Keratinocyte (primary cell): ENCODE measurements around the gene SPRY4. TPM values are rescaled to one million over a fixed set of nuclear protein-coding genes. Genes with fewer than 3 reads are reported as not detected.

Source experiments
- DNase-seq: peaks from one replicate; pipeline ENCODE4 v3.0.0-alpha.2; 2011; ENCODE audit warnings: low read depth, missing footprints, low spot score
- FAIRE-seq: peaks from 2 replicates; lab custom pipeline; 2011; peaks lifted over from hg19 to GRCh38; lab: Jason Lieb, UNC
- H2AFZ ChIP-seq: 2 replicates; pipeline ENCODE4 v1.6.0; 2012; ENCODE audit warnings: low read length, control low read depth, inconsistent platforms; ENCODE audit not compliant: control insufficient read depth
- H3K27ac ChIP-seq: 2 replicates; pipeline ENCODE4 v1.5.1; 2011; ENCODE audit warnings: low read length; ENCODE audit not compliant: control insufficient read depth, insufficient read depth
- H3K27me3 ChIP-seq: 3 replicates; pipeline ENCODE4 v1.6.0; 2011; ENCODE audit warnings: low read length; ENCODE audit not compliant: control insufficient read depth, insufficient read depth; ENCODE audit errors: extremely low read depth
- H3K36me3 ChIP-seq, 2 experiments: 2 replicates in 1 of 2; 3 replicates in 1 of 2; pipeline ENCODE4 v1.5.1; 2011; ENCODE audit warnings: low read length in 2 of 2, mild to moderate bottlenecking in 1 of 2; ENCODE audit not compliant: control insufficient read depth in 2 of 2, insufficient read depth in 2 of 2; ENCODE audit errors: extremely low read depth in 1 of 2
- H3K4me1 ChIP-seq: 3 replicates; pipeline ENCODE4 v1.5.1; 2011; ENCODE audit warnings: low read length; ENCODE audit not compliant: control insufficient read depth, insufficient read depth; ENCODE audit errors: extremely low read depth
- H3K4me2 ChIP-seq: 3 replicates; pipeline ENCODE4 v1.6.0; 2011; ENCODE audit warnings: low read depth, low read length; ENCODE audit not compliant: control insufficient read depth, insufficient read depth; ENCODE audit errors: extremely low read depth
- H3K4me3 ChIP-seq, 3 experiments: fragments of 200-600 bp in 1 of 3; sonication (generic) in 1 of 3; 2 replicates in 2 of 3; 3 replicates in 1 of 3; pipeline ENCODE4 v1.5.1; 2011 to 2016; ENCODE audit warnings: low read length in 3 of 3, mild to moderate bottlenecking in 3 of 3, control low read depth in 2 of 3, inconsistent platforms in 1 of 3, low read depth in 1 of 3, mixed read lengths in 1 of 3, mixed run types in 1 of 3, moderate library complexity in 1 of 3; ENCODE audit not compliant: control insufficient read depth in 2 of 3, insufficient read depth in 2 of 3; ENCODE audit errors: extremely low read depth in 1 of 3
- H3K79me2 ChIP-seq: 2 replicates; pipeline ENCODE4 v1.6.0; 2012; ENCODE audit warnings: low read length; ENCODE audit not compliant: control insufficient read depth, insufficient read depth
- H3K9ac ChIP-seq: 3 replicates; pipeline ENCODE4 v1.6.0; 2011; ENCODE audit warnings: low read length; ENCODE audit not compliant: control insufficient read depth, insufficient read depth; ENCODE audit errors: extremely low read depth
- H3K9me1 ChIP-seq: 3 replicates; pipeline ENCODE4 v1.6.0; 2011; ENCODE audit warnings: low read length; ENCODE audit not compliant: control insufficient read depth, insufficient read depth; ENCODE audit errors: extremely low read depth
- H3K9me3 ChIP-seq: 2 replicates; pipeline ENCODE4 v1.5.1; 2012; ENCODE audit warnings: low read depth, low read length; ENCODE audit not compliant: control insufficient read depth
- H4K20me1 ChIP-seq: 3 replicates; pipeline ENCODE4 v1.6.0; 2011; ENCODE audit warnings: low read length; ENCODE audit not compliant: control insufficient read depth, insufficient read depth; ENCODE audit errors: extremely low read depth
- EZH2 ChIP-seq: IDR thresholded peaks from one replicate; pipeline ENCODE4 v1.6.1; 2012; ENCODE audit warnings: inconsistent platforms, mild to moderate bottlenecking, low read length, moderate library complexity
- dilution Hi-C: fragments of 300-500 bp; cut with MboI; formaldehyde crosslinking; loops from one replicate; pipeline ENCODE4 v1.7.0; 2020; ENCODE audit warnings: low sequenced_read_pairs; ENCODE audit not compliant: extremely low pct_ligation_motif_present
- polyA plus RNA-seq, 5 experiments: library from polyadenylated mRNA; depleted of rRNA in 3 of 5; stranded (reverse) in 3 of 5; stranded (forward) in 1 of 5; unstranded in 1 of 5; fragments of >200 nt; gene quantifications; 1 replicate in 1 of 5; 2 replicates in 3 of 5; 3 replicates in 1 of 5; pipeline versions ENCODE4 v1.2.1 to v1.2.3, GENCODE V29; 2011 to 2012; ENCODE audit warnings: missing spikeins in 2 of 5, low read depth in 1 of 5, low replicate concordance in 1 of 5
- TF ChIP-seq, protein P1 (sequence below), 3 experiments: IDR thresholded peaks in 1 of 3; conservative IDR thresholded peaks in 1 of 3; optimal IDR thresholded peaks in 1 of 3; 2 replicates in 2 of 3; 3 replicates in 1 of 3; pipeline versions ENCODE3 to v1.5.1; 2011; ENCODE audit warnings: low read length in 3 of 3, mild to moderate bottlenecking in 3 of 3, moderate library complexity in 2 of 3, control low read depth in 1 of 3, inconsistent platforms in 1 of 3; ENCODE audit not compliant: insufficient read depth in 2 of 3; ENCODE audit errors: extremely low read depth in 1 of 3

Gene SPRY4
- polyA plus RNA-seq, 1 donor (not counting 4 experiments of a cell fraction or from before 2014, with no cell fraction given), result 10.2 TPM

DNA sequence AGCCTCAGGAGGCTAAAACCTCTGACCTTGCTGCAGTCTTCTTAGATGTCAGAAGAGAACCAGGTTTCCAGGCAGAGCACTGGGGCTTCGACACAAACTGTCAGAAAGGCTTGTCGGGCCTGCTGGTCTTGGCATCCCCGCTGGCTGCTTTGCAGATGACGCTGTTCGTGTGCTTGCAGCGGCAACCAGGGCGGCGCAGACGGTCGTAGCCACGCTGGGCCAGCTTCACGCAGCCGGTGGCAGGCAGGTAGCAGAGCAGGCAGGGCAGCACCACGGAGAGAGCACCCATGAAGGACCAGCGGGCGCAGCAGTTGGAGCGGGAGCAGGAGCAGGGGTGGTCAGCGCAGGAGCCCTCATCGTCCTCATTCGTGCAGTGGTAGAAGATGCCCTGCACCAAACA is 10.7 kb downstream of the SPRY4 start:
- no peak overlapping the region for H3K27ac ChIP-seq
- H3K9me3 ChIP-seq, result no peaks in the 10 kb centered on the region
- no peak overlapping the region for H3K4me3 ChIP-seq
- FAIRE-seq (no peak), DNase-seq (no peak)
- dilution Hi-C loops, result no loop called here
- no peaks in the 10 kb centered on the region for H3K4me1 ChIP-seq
- H3K9ac ChIP-seq, result no peak overlapping the region
- H4K20me1 ChIP-seq, result peaks cover 33% of the 10 kb centered on the region
- no peak overlapping the region for H2AFZ ChIP-seq
- no peaks in the 10 kb centered on the region for H3K27me3 ChIP-seq
- H3K79me2 ChIP-seq, result peaks cover 91% of the 10 kb centered on the region
- TF ChIP-seq, protein P1, sequence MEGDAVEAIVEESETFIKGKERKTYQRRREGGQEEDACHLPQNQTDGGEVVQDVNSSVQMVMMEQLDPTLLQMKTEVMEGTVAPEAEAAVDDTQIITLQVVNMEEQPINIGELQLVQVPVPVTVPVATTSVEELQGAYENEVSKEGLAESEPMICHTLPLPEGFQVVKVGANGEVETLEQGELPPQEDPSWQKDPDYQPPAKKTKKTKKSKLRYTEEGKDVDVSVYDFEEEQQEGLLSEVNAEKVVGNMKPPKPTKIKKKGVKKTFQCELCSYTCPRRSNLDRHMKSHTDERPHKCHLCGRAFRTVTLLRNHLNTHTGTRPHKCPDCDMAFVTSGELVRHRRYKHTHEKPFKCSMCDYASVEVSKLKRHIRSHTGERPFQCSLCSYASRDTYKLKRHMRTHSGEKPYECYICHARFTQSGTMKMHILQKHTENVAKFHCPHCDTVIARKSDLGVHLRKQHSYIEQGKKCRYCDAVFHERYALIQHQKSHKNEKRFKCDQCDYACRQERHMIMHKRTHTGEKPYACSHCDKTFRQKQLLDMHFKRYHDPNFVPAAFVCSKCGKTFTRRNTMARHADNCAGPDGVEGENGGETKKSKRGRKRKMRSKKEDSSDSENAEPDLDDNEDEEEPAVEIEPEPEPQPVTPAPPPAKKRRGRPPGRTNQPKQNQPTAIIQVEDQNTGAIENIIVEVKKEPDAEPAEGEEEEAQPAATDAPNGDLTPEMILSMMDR (optimal IDR thresholded peaks at IDR 0.05 in 1 of 3, IDR thresholded peaks at IDR 0.05 in 1 of 3, conservative IDR thresholded peaks at IDR 0.05 in 1 of 3; ENCODE audit: extremely low read depth in 1 of 3, insufficient read depth in 2 of 3, low read length in 3 of 3), result no peak
- TF ChIP-seq EZH2, result no peak
- H3K36me3 ChIP-seq, result peaks cover 36 to 49% of the 10 kb centered on the region in 2 experiments
- no peak overlapping the region for H3K4me2 ChIP-seq
- peaks cover 6% of the 10 kb centered on the region for H3K9me1 ChIP-seq

DNA sequence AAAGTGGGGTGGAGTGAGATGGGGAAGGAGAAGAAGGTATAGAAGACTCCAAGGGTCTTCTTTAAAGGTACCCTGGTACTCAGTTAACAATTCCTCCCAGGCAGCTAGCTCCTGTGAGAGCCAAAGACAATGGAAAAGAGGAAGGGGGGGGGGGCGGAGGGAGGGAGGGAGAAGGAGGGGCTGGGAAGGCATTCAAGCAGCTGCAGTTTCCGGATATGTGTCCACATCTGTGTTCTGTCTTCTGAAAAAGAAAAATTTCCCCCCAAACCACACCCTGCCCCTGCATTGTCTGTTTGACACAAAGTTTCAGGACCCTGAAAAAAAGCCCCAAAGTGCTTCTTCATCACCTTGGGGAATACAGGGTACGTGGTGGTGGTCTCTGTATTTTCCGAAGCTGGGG is 11.1 kb downstream of the SPRY4 start:
- Histone ChIP-seq H3K4me1 (no peaks in the 10 kb centered on the region), H3K36me3 (peaks cover 36 to 49% of the 10 kb centered on the region in 2 experiments), H3K9me1 (peaks cover 6% of the 10 kb centered on the region), H3K9ac (no peak overlapping the region), H3K9me3 (no peaks in the 10 kb centered on the region), H4K20me1 (peaks cover 29% of the 10 kb centered on the region), H2AFZ (no peak overlapping the region), H3K4me2 (no peak overlapping the region), H3K27me3 (no peaks in the 10 kb centered on the region), H3K4me3 (no peak overlapping the region), H3K27ac (no peak overlapping the region), H3K79me2 (peaks cover 86% of the 10 kb centered on the region)
- dilution Hi-C loops, result no loop called here
- DNase-seq (no peak), FAIRE-seq (no peak)
- TF ChIP-seq, protein P1 (optimal IDR thresholded peaks at IDR 0.05 in 1 of 3, IDR thresholded peaks at IDR 0.05 in 1 of 3, conservative IDR thresholded peaks at IDR 0.05 in 1 of 3; ENCODE audit: extremely low read depth in 1 of 3, insufficient read depth in 2 of 3, low read length in 3 of 3), result no peak
- TF ChIP-seq EZH2, result no peak
